SU-DHL-6 (cell line): ENCODE results near the gene UACA.

ENCODE experiments used
- H2AFZ ChIP-seq: fragments of 200-600 bp; sonication (generic); 2 replicates; pipeline ENCODE4 v1.6.1; 2014; ENCODE audit warnings: low read depth, mild to moderate bottlenecking, moderate library complexity, mixed read lengths, antibody characterized with exemption, low read length; ENCODE audit not compliant: severe bottlenecking
- H3F3A ChIP-seq: fragments of 200-600 bp; shearing (Covaris generic); 2 replicates; pipeline ENCODE4 v1.6.0; 2016; ENCODE audit warnings: antibody characterized with exemption, mild to moderate bottlenecking; ENCODE audit not compliant: insufficient read depth
- H3K27ac ChIP-seq: fragments of 200-600 bp; sonication (generic); 2 replicates; pipeline ENCODE4 v1.5.1; 2016; ENCODE audit warnings: low read depth, mild to moderate bottlenecking, low read length, moderate library complexity, mixed read lengths
- H3K27me3 ChIP-seq: fragments of 200-600 bp; sonication (generic), shearing (Covaris generic); 2 replicates; pipeline ENCODE4 v1.6.0; 2014; ENCODE audit warnings: mild to moderate bottlenecking, low read length
- H3K36me3 ChIP-seq: fragments of 200-600 bp; sonication (generic); 2 replicates; pipeline ENCODE4 v1.6.1; 2014; ENCODE audit warnings: mild to moderate bottlenecking, low read length, mixed read lengths
- H3K4me2 ChIP-seq: fragments of 300-600, 200-600 bp; shearing (Covaris generic), sonication (generic); 2 replicates; pipeline ENCODE4 v1.6.0; 2014; ENCODE audit warnings: low read length, low read depth, mild to moderate bottlenecking; ENCODE audit not compliant: poor library complexity, severe bottlenecking
- H3K4me3 ChIP-seq: fragments of 200-600 bp; sonication (generic); 2 replicates; pipeline ENCODE4 v1.5.1; 2014; ENCODE audit warnings: antibody characterized with exemption, low read length, mild to moderate bottlenecking, mixed read lengths; ENCODE audit not compliant: insufficient read depth, poor library complexity, severe bottlenecking
- H3K79me2 ChIP-seq: fragments of 200-600 bp; sonication (generic); 2 replicates; pipeline ENCODE4 v1.6.1; 2014; ENCODE audit warnings: mild to moderate bottlenecking, low read length, moderate library complexity; ENCODE audit not compliant: insufficient read depth
- H3K9ac ChIP-seq: fragments of 200-600 bp; sonication (generic); 2 replicates; pipeline ENCODE4 v1.7.0; 2014; ENCODE audit warnings: mild to moderate bottlenecking, low read length
- H3K9me2 ChIP-seq: fragments of 200-600 bp; sonication (generic); replicated peaks from 2 replicates; pipeline ENCODE4 v1.6.1; 2014; ENCODE audit warnings: low read length; ENCODE audit not compliant: insufficient read depth
- H3K9me3 ChIP-seq: fragments of 200-600 bp; sonication (generic); 2 replicates; pipeline ENCODE4 v1.6.1; 2014; ENCODE audit warnings: low read length, mixed read lengths; ENCODE audit not compliant: insufficient read depth
- H4K20me1 ChIP-seq: fragments of 200-600 bp; sonication (generic); 2 replicates; pipeline ENCODE4 v1.6.1; 2014; ENCODE audit warnings: low read depth, mild to moderate bottlenecking, antibody characterized with exemption, low read length, moderate library complexity, mixed read lengths
- EZH2phosphoT487 ChIP-seq: fragments of 200-600 bp; sonication (generic), shearing (Covaris generic); conservative IDR thresholded peaks from 2 replicates; pipeline ENCODE4 v1.6.1; 2018; ENCODE audit warnings: mild to moderate bottlenecking, antibody characterized with exemption, low read length, moderate library complexity, mixed read lengths
- TF ChIP-seq, protein P1 (sequence below): fragments of 200-600 bp; sonication (generic); IDR thresholded peaks from one replicate; pipeline ENCODE4 v1.5.1; 2017; ENCODE audit warnings: antibody characterized with exemption, mild to moderate bottlenecking, low read length, moderate library complexity; ENCODE audit not compliant: insufficient read depth, poor library complexity, severe bottlenecking

Gene UACA

DNA sequence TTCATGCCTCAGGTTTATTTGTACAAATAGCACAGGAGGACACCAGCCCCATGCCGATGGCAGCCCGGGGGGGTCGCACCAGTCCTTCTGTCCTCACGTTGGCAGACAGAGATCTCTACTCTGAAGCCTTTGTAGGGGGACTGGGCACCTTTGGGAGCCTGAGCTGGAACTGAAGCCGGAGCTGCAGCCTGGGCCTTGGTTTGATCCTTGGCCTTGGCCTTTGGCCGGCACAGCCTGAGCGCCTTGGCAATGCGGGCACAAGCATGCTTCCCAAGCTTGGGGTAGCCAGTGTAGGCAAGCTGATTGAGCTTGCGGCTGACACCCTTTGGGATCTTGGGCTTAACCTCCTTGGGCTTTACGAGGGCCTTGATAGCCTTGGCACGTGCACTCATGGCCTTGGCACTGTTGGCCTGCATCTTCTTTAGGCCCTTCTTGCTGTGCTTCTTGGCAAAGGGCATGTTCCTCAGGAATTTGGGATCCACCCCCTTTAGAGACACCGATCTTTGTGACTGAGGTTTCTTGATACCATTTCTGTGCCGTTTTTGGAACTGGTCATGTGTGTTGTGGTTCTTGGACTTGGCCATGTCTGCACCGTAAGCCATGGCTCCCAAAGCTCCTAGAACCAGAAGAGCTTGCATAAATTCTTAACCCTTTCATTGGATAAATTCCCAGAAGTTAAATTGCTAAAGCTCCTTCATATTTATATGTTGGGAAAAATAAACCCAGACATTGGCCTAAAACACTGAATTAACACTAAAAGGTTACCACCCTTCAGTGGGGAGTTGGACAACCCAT, 33.4 kb upstream of the UACA start:
- H3K9me3 ChIP-seq, result no peaks in the 10 kb centered on the region
- H4K20me1 ChIP-seq, result no peaks in the 10 kb centered on the region
- H3F3A ChIP-seq, result no peaks in the 10 kb centered on the region

DNA sequence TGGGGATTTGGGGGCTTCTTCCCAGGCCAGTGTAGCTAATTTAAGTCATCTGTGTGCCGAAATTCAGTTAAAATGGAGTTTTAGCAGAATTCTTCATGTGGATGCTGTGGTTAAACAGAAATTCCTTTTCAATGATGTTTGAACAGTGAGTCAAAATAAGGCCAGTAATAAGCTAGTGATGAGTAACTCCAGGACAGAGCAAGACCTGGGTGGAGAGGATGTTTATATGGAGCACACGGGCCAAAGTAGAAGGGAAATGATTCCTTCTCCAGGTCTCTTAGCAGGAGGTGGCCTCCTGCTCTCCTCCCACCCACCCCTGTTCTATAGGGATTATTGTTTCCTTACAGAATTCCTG, 31.9 kb upstream of the UACA start:
- Histone ChIP-seq H3K4me2 (no peak overlapping the region), H3K27me3 (no peaks in the 10 kb centered on the region), H3K4me3 (no peak overlapping the region), H3K9me3 (no peaks in the 10 kb centered on the region), H3K36me3 (no peaks in the 10 kb centered on the region), H3K27ac (no peak overlapping the region), H3K9me2 (no peaks in the 10 kb centered on the region), H4K20me1 (no peaks in the 10 kb centered on the region), H3K9ac (no peak overlapping the region), H2AFZ (no peak overlapping the region), H3F3A (no peaks in the 10 kb centered on the region), H3K79me2 (no peaks in the 10 kb centered on the region)
- TF ChIP-seq EZH2phosphoT487, result no peak
- TF ChIP-seq, protein P1, sequence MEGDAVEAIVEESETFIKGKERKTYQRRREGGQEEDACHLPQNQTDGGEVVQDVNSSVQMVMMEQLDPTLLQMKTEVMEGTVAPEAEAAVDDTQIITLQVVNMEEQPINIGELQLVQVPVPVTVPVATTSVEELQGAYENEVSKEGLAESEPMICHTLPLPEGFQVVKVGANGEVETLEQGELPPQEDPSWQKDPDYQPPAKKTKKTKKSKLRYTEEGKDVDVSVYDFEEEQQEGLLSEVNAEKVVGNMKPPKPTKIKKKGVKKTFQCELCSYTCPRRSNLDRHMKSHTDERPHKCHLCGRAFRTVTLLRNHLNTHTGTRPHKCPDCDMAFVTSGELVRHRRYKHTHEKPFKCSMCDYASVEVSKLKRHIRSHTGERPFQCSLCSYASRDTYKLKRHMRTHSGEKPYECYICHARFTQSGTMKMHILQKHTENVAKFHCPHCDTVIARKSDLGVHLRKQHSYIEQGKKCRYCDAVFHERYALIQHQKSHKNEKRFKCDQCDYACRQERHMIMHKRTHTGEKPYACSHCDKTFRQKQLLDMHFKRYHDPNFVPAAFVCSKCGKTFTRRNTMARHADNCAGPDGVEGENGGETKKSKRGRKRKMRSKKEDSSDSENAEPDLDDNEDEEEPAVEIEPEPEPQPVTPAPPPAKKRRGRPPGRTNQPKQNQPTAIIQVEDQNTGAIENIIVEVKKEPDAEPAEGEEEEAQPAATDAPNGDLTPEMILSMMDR, result no peak

More for the DNA sequence above, 33.4 kb upstream of the UACA start:
- Histone ChIP-seq H3K9ac (no peak overlapping the region), H3K36me3 (no peaks in the 10 kb centered on the region), H2AFZ (no peak overlapping the region), H3K4me2 (no peak overlapping the region), H3K9me2 (no peaks in the 10 kb centered on the region), H3K27ac (no peak overlapping the region), H3K79me2 (no peaks in the 10 kb centered on the region), H3K4me3 (no peak overlapping the region), H3K27me3 (no peaks in the 10 kb centered on the region)
- TF ChIP-seq, protein P1, result no peak
- no peak for TF ChIP-seq EZH2phosphoT487

DNA sequence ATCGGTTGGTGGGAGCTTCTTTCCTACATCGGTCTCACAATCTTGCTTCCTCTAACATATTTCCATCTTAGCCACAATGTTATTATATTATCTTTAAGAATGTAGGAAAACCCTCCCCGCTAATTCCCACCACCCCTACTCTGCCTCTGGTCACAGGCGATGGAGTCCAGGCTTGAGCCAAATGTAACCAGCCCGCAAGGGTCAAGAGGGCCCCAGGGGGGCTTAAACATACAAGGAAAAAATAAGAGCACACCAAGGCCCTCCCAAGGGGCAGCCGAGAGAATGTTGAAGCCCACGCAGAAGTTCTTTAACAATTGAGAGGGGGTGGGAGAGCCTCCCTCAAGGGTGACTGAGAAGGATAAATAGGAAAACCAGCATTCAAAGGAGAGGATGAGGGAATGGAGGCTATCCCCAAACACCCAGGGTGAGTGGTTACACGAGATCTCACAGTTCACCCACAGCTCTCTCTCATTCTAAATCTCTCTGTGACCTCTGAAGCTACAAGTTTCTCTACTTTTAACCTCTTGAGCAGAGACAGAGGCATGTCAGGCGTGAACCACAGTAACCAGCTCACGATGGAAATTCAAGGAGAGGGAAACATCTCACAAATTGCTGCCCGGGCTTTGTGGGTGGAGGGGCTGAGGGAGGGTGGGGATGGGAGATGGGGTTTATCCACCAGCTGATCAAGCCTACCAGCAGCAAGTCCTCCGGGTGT, 31.4 kb upstream of the UACA start:
- no peaks in the 10 kb centered on the region for H3K36me3 ChIP-seq
- no peak overlapping the region for H3K4me2 ChIP-seq
- no peaks in the 10 kb centered on the region for H3F3A ChIP-seq
- no peaks in the 10 kb centered on the region for H3K79me2 ChIP-seq
- no peak overlapping the region for H2AFZ ChIP-seq
- H3K4me3 ChIP-seq, result no peak overlapping the region
- H3K27me3 ChIP-seq, result no peaks in the 10 kb centered on the region
- H4K20me1 ChIP-seq, result no peaks in the 10 kb centered on the region
- no peaks in the 10 kb centered on the region for H3K9me3 ChIP-seq
- no peaks in the 10 kb centered on the region for H3K9me2 ChIP-seq
- TF ChIP-seq, protein P1, result no peak
- TF ChIP-seq EZH2phosphoT487, result no peak
- no peak overlapping the region for H3K27ac ChIP-seq
- no peak overlapping the region for H3K9ac ChIP-seq
